Subcutaneous adipose tissue (tissue), 4 donors: Measurements from ENCODE around the gene C1orf141. TPM values are rescaled to one million over a fixed set of nuclear protein-coding genes. Genes with fewer than 3 reads are reported as not detected.

Experiments
- total RNA-seq, 4 donors: library from RNA; depleted of rRNA; stranded (reverse); fragments of >200 nt; gene quantifications; one replicate each; pipeline ENCODE4 v1.1.0, GENCODE V29; 2016
- TF ChIP-seq, protein P1 (sequence below): fragments of 450-650 bp; IDR thresholded peaks from one replicate; pipeline ENCODE4 v1.5.1; 2016; ENCODE audit warnings: low read depth, mild to moderate bottlenecking, control low read depth, antibody characterized with exemption, moderate library complexity

The C1orf141 gene
- total RNA-seq, 4 donors from 2014 or later, result 0.34 TPM; not detected in 3

GRCh38 chr1:67126974-67127373, 7.8 kb downstream of the C1orf141 start:
- TF ChIP-seq, protein P1, sequence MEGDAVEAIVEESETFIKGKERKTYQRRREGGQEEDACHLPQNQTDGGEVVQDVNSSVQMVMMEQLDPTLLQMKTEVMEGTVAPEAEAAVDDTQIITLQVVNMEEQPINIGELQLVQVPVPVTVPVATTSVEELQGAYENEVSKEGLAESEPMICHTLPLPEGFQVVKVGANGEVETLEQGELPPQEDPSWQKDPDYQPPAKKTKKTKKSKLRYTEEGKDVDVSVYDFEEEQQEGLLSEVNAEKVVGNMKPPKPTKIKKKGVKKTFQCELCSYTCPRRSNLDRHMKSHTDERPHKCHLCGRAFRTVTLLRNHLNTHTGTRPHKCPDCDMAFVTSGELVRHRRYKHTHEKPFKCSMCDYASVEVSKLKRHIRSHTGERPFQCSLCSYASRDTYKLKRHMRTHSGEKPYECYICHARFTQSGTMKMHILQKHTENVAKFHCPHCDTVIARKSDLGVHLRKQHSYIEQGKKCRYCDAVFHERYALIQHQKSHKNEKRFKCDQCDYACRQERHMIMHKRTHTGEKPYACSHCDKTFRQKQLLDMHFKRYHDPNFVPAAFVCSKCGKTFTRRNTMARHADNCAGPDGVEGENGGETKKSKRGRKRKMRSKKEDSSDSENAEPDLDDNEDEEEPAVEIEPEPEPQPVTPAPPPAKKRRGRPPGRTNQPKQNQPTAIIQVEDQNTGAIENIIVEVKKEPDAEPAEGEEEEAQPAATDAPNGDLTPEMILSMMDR, result no peak

DNA sequence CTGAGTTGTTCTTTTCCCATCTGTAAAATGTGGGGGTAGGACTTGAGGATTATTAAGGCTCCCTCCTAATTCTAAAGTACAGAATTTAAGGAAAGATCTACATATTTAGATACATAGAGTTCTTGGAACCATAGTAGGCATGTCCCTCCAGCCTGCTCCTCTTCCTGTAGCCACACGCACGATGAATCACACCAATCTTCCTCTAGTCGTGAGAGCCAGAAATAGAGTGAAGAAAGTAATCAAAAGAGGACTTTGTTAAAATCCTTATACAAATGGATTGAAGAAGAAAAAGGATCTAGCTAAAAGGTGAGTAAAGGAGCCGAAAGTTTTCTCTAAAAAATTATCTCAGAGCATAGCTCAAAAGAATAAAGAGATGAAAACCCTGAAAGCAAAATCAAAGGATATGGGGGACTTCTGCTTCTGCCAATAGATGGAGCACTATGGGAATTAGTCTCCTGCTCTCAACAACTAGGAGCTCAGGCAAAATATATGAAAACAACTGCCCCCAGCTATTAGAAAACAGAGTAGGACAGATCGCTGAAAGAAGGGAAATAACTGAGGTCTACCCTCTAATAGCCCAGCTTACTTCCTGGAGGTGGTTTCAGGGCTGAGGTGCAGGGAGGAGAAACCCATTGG, 8.5 kb downstream of the C1orf141 start:
- TF ChIP-seq, protein P1, result no peak

DNA sequence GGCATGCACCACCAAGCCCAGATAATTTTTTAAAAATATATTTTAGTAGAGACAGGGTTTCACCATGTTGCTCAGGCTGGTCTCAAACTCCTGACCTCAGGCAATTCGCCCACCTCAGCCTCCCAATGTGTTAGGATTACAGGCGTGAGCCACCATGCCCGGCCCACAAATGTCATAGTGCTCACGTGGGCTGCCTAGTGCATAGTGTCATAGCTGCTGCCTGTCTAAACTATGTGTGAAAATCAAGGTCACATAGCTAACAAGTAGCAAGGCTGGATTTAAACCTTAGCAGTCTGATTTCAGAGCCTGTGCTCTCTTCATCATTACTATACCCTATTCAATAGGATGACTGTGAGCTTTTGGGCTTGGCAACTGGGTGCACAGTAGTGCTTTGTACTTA, 10.3 kb downstream of the C1orf141 start:
- TF ChIP-seq, protein P1, result no peak

DNA sequence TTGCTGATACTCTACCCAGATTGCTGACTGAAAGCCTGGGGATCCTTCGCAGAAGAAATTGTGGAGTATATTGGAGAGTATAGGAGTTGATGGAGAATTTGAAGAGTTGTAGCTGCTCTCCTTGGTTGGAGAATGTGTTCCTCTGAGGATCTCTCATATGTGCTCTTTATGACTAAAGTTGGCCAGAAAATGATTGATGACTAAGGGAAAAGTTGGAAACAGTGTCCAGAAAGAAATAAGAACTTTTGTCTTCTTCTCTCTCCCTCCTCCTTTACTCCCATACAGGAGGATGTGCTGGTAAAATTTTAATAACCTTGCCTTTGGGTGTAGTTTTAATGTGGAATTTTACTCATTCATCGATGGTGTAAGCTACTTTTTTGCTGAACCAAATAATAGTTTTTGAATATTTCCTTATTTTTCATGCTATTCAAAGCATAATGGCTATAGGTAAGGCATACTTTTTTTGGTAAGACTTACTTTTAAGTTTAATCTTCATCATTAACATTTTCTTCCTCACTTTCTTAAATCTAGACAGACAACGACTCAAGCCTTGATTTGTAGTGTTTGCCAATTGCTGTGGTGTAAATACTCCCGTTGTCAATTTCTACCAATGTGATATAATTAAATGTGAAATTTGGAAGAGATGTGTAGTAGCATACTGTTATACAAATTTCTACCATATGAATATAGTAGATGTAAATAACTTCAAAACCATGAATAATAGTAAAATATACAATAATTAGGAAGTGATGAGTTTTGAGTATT, 13.7 kb downstream of the C1orf141 start:
- TF ChIP-seq, protein P1, result no peak

DNA sequence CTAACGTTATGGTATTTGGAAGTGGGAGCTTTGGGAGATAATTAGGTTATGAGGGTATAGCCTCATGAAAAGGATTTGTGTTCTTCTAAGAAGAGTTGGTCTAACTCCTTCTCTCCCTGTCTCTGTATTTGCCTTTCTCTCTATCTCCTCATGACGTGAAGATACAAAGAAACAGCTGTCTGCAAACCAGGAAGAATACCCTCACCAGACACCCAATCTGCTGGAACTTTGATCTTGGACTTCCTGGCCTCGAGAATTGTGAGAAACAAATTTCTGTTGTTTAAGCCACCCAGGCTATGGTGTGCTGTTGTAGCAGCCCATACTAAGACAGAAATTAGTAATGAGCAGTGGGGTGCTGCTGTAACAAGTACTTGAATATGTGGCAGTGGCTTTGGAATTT, 16.1 kb downstream of the C1orf141 start:
- TF ChIP-seq, protein P1, result no peak

DNA sequence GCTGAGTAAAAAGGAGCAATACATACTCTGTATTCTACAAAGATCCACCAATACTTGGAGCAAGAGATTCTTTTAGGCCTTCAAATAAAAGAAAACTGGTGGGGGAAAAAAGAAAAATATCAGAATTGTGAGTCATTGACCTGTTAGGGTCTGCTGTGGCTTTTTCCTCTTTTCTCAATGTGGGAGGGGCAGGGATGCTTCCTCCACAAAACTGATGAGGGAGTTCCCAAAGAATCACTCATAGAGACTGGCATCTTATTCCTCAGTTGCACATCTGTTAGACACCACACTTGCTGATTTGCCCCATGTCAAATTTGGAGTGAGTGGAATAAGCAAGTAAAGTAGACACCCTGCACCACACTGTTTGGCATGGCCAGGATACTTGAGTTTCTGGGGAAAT, 16.6 kb downstream of the C1orf141 start:
- TF ChIP-seq, protein P1, result no peak

DNA sequence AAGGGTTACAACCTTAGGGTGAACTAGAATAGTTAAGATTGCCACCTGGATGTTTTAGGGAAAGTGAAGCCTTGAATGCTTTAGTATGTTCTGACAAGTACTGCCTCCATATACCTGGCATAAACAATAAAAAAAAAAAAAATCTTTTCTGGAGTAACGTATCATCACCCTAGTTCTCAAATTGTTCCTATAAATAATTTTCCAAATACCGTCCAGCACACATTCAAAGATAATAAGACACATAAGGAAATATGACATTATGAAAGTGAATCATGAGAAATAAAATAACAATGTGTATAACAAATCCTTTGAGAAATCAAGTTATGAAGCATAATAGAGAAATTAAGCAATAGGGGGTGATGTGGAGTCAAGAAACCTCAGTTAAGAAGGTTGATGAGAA, 20.6 kb downstream of the C1orf141 start:
- TF ChIP-seq, protein P1, result no peak
